K562 (cell line): Measurements from ENCODE around the gene CPED1. TPM values are rescaled to one million over a fixed set of nuclear protein-coding genes. Genes with fewer than 3 reads are reported as not detected.

ENCODE experiments used
- ASH1L ChIP-seq: fragments of 450-650 bp; IDR thresholded peaks from 2 replicates; pipeline ENCODE4 v1.6.1; 2018; ENCODE audit warnings: borderline replicate concordance, mild to moderate bottlenecking, low read depth; ENCODE audit not compliant: partially characterized antibody
- CREM ChIP-seq: IDR thresholded peaks from 2 replicates; pipeline ENCODE4 v1.6.1; 2014; ENCODE audit warnings: antibody characterized with exemption, low read depth
- HBP1 ChIP-seq: fragments of 450-650 bp; formaldehyde crosslinking; IDR thresholded peaks from 2 replicates; pipeline ENCODE4 v1.4.0; 2022; ENCODE audit warnings: missing genetic modification characterization
- KDM4B ChIP-seq, 2 experiments: fragments of 450-650 bp in 1 of 2; sonication (generic) in 1 of 2; IDR thresholded peaks; 2 replicates each; pipeline ENCODE4 v1.6.1; 2016 to 2017; ENCODE audit warnings: borderline replicate concordance in 2 of 2, antibody characterized with exemption in 1 of 2, low read depth in 1 of 2, mild to moderate bottlenecking in 1 of 2
- KHSRP ChIP-seq: fragments of 450-650 bp; IDR thresholded peaks from 2 replicates; pipeline ENCODE4 v1.6.1; 2017
- MYC ChIP-seq, 2 experiments: fragments of 250-450 bp in 1 of 2; sonication (Bioruptor Pico) in 1 of 2; IDR thresholded peaks; 2 replicates each; pipeline versions ENCODE4 v1.5.1 to v1.6.1; 2012 to 2021; ENCODE audit warnings: low read depth in 2 of 2, borderline replicate concordance in 1 of 2, improper control_type of control experiment in 1 of 2, low read length in 1 of 2, mild to moderate bottlenecking in 1 of 2, moderate library complexity in 1 of 2
- NFYB ChIP-seq: IDR thresholded peaks from 2 replicates; pipeline ENCODE4 v1.6.1; 2011; ENCODE audit warnings: mild to moderate bottlenecking, moderate library complexity; ENCODE audit not compliant: insufficient read length; ENCODE audit errors: extremely low read depth
- NR2C1 ChIP-seq, 2 experiments: fragments of 450-650 bp; IDR thresholded peaks; 2 replicates each; pipeline ENCODE4 v1.6.1; 2017; ENCODE audit warnings: mild to moderate bottlenecking in 2 of 2, antibody characterized with exemption in 1 of 2, inconsistent platforms in 1 of 2, missing compliant biosample characterization in 1 of 2, missing genetic modification characterization in 1 of 2
- POLR3A ChIP-seq: IDR thresholded peaks from 2 replicates; pipeline ENCODE4 v1.6.1; 2011; ENCODE audit warnings: borderline replicate concordance, mild to moderate bottlenecking, moderate library complexity; ENCODE audit not compliant: insufficient read length, insufficient read depth; ENCODE audit errors: extremely low read depth
- RBBP5 ChIP-seq: fragments of 200-600 bp; sonication (generic); IDR thresholded peaks from 2 replicates; pipeline ENCODE4 v1.6.1; 2012; ENCODE audit warnings: borderline replicate concordance, mild to moderate bottlenecking, low read length, control low read depth, inconsistent platforms; ENCODE audit not compliant: insufficient read depth, poor library complexity, severe bottlenecking
- RNF2 ChIP-seq: sonication (generic); IDR thresholded peaks from 2 replicates; pipeline ENCODE4 v1.6.1; 2016
- TRIM24 ChIP-seq, 2 experiments: fragments of 450-650 bp; IDR thresholded peaks; 2 replicates each; pipeline ENCODE4 v1.6.1; 2016
- ZBTB34 ChIP-seq: fragments of 250-450 bp; sonication (Bioruptor Pico); IDR thresholded peaks from 2 replicates; pipeline ENCODE4 v1.8.0; 2021; ENCODE audit warnings: mild to moderate bottlenecking, moderate library complexity
- ZC3H8 ChIP-seq: fragments of 450-650 bp; IDR thresholded peaks from 2 replicates; pipeline ENCODE4 v1.6.1; 2017
- ZNF184 ChIP-seq: sonication (generic); formaldehyde crosslinking; IDR thresholded peaks from 2 replicates; pipeline ENCODE4 v1.5.0; 2020; ENCODE audit warnings: missing genetic modification reagents
- ZNF24 ChIP-seq: fragments of 450-650 bp; IDR thresholded peaks from 2 replicates; pipeline ENCODE4 v1.6.1; 2016
- ZNF347 ChIP-seq: fragments of 450-650 bp; formaldehyde crosslinking; IDR thresholded peaks from 2 replicates; pipeline ENCODE4 v1.4.0; 2020; ENCODE audit warnings: low read depth, mild to moderate bottlenecking, moderate library complexity
- ZNF436 ChIP-seq: fragments of 250-450, 450-650 bp; sonication (Bioruptor Pico); formaldehyde crosslinking; IDR thresholded peaks from 2 replicates; pipeline ENCODE4 v1.7.0; 2020; ENCODE audit warnings: mild to moderate bottlenecking
- ZNF75A ChIP-seq: fragments of 450-650 bp; formaldehyde crosslinking; IDR thresholded peaks from 2 replicates; pipeline ENCODE4 v1.4.0; 2020; ENCODE audit warnings: mild to moderate bottlenecking
- ZSCAN29 ChIP-seq: fragments of 450-650 bp; IDR thresholded peaks from 2 replicates; pipeline ENCODE4 v1.6.1; 2017
- polyA plus RNA-seq, 8 experiments: library from polyadenylated mRNA; depleted of rRNA in 4 of 8; stranded (reverse) in 5 of 8; unstranded in 3 of 8; fragments of >200 nt; fragmentation: Nextera tagmentation in 2 of 8; fragmentation: Illumina TruSeq in 1 of 8; extraction: Ambion mirVana in 2 of 8; extraction: Trizol in 1 of 8; gene quantifications; 2 replicates each; pipeline versions ENCODE4 v1.2.1 to v1.2.3, GENCODE V29; 2011 to 2014; ENCODE audit warnings: inconsistent platforms in 1 of 8, missing spikeins in 1 of 8
- total RNA-seq, 7 experiments: library from RNA; depleted of rRNA in 6 of 7; stranded (reverse); fragments of >200 nt in 6 of 7; fragmentation: Illumina TruSeq in 2 of 7; extraction: Trizol in 2 of 7; gene quantifications; 2 replicates each; pipeline versions ENCODE4 v1.2.1 to v1.2.3, GENCODE V29; 2011 to 2021; ENCODE audit warnings: low replicate concordance in 1 of 7
- TF ChIP-seq, protein P1 (sequence below): fragments of 450-650 bp; IDR thresholded peaks from 2 replicates; pipeline ENCODE4 v1.6.1; 2016; ENCODE audit warnings: mild to moderate bottlenecking
- TF ChIP-seq, protein P2 (sequence below): fragments of 450-650 bp; IDR thresholded peaks from 2 replicates; pipeline ENCODE4 v1.6.1; 2017; ENCODE audit warnings: antibody characterized with exemption

Gene CPED1
- total and polyA plus RNA-seq, 9 of the 15 experiments (the other 6 are each of a cell fraction or from before 2014, with no cell fraction given) = 195 to 393 (median 290) TPM

DNA sequence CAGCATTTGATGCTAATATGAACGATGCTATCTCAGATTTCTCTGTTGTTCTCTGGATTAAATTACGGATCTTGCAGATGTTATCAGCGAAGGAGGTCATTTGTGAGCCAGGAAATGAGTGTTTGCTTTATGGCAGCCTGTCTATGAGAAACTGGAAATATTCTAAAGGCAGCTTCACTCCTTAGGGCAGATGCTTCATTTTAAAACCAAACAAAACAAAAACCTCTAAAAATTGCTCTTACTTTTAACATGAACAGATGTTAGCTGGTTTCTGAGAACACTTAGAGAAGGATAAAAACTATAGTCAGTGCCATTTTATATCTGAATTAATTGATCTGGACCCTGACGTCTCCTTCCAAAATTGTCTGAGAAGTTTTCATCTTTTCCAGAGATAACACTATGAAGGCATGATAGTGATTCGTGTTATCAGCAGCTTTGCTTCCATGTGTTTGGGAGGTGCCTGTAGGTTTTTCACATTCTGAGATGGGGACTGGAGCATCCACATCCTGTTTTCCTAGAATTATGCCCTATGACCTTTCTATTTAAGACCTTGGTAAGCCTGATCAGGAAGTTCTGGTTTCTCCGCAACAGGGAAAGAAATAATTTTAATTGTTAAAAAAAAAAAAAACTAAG lies 53.1 kb downstream of the CPED1 start (continued):
- TF ChIP-seq CREM (peak; percentile 71), ZSCAN29 (no peak), ZNF347 (CRISPR knock-in tag) (no peak), ZNF24 (no peak), POLR3A (no peak), KHSRP (no peak), RBBP5 (peak; percentile 35), HBP1 (CRISPR knock-in tag) (no peak), ZBTB34 (CRISPR knock-in tag) (no peak), RNF2 (0 out of 2 replicates have a peak, but pooled peaks have one; percentile 44), NR2C1 (IDR thresholded peaks at IDR 0.05) (peak; percentile 88), NR2C1 (tag; IDR thresholded peaks at IDR 0.05) (peak; percentile 93), ZNF436 (CRISPR knock-in tag) (no peak), ZC3H8 (no peak), TRIM24 (IDR thresholded peaks at IDR 0.05) (no peak), ZNF75A (CRISPR knock-in tag) (no peak), NFYB (no peak), ASH1L (peak; percentile 16), MYC (IDR thresholded peaks at IDR 0.05; ENCODE audit: low read depth, low read length) (peak; percentile 94), MYC (CRISPR knock-in tag; IDR thresholded peaks at IDR 0.05; ENCODE audit: borderline replicate concordance, low read depth) (no peak), ZNF184 (CRISPR knock-in tag) (no peak), KDM4B (IDR thresholded peaks at IDR 0.05; ENCODE audit: borderline replicate concordance in 2 of 2, low read depth in 1 of 2) (no peak)
- TF ChIP-seq, protein P1, sequence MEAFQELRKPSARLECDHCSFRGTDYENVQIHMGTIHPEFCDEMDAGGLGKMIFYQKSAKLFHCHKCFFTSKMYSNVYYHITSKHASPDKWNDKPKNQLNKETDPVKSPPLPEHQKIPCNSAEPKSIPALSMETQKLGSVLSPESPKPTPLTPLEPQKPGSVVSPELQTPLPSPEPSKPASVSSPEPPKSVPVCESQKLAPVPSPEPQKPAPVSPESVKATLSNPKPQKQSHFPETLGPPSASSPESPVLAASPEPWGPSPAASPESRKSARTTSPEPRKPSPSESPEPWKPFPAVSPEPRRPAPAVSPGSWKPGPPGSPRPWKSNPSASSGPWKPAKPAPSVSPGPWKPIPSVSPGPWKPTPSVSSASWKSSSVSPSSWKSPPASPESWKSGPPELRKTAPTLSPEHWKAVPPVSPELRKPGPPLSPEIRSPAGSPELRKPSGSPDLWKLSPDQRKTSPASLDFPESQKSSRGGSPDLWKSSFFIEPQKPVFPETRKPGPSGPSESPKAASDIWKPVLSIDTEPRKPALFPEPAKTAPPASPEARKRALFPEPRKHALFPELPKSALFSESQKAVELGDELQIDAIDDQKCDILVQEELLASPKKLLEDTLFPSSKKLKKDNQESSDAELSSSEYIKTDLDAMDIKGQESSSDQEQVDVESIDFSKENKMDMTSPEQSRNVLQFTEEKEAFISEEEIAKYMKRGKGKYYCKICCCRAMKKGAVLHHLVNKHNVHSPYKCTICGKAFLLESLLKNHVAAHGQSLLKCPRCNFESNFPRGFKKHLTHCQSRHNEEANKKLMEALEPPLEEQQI = no peak; the same call in 1 of the 2 replicates
- TF ChIP-seq, protein P2, sequence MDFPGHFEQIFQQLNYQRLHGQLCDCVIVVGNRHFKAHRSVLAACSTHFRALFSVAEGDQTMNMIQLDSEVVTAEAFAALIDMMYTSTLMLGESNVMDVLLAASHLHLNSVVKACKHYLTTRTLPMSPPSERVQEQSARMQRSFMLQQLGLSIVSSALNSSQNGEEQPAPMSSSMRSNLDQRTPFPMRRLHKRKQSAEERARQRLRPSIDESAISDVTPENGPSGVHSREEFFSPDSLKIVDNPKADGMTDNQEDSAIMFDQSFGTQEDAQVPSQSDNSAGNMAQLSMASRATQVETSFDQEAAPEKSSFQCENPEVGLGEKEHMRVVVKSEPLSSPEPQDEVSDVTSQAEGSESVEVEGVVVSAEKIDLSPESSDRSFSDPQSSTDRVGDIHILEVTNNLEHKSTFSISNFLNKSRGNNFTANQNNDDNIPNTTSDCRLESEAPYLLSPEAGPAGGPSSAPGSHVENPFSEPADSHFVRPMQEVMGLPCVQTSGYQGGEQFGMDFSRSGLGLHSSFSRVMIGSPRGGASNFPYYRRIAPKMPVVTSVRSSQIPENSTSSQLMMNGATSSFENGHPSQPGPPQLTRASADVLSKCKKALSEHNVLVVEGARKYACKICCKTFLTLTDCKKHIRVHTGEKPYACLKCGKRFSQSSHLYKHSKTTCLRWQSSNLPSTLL = no peak
